HG03175 (cell line): Measurements from ENCODE around the gene URB1.
"Not testable (repeated sequence)": the region's sequence is repeated elsewhere in the genome, so short reads cannot be mapped to it uniquely, and the experiment has no call there.

Source experiments
- ATAC-seq: cut with Tn5 transposase; IDR thresholded peaks from one replicate; pipeline ENCODE4 v1.9.1; 2021; ENCODE audit warnings: mild to moderate bottlenecking, moderate library complexity; ENCODE audit not compliant: unreplicated experiment

URB1 gene

GRCh38 chr21:32378956-32379355 is 13.9 kb downstream of the URB1 start:
- no peak for ATAC-seq

- ATAC-seq, result no peak
Observed at GRCh38 chr21:32377991-32378390, 14.8 kb downstream of the URB1 start.

- ATAC-seq, result no peak
Observed at GRCh38 chr21:32377506-32377905, 15.3 kb downstream of the URB1 start.

GRCh38 chr21:32372755-32373154 is 20.1 kb downstream of the URB1 start:
- ATAC-seq, result no peak

GRCh38 chr21:32371913-32372314 is 20.9 kb downstream of the URB1 start:
- no peak for ATAC-seq

- ATAC-seq, result no peak
Observed at GRCh38 chr21:32370998-32371766, 21.6 kb downstream of the URB1 start.

DNA sequence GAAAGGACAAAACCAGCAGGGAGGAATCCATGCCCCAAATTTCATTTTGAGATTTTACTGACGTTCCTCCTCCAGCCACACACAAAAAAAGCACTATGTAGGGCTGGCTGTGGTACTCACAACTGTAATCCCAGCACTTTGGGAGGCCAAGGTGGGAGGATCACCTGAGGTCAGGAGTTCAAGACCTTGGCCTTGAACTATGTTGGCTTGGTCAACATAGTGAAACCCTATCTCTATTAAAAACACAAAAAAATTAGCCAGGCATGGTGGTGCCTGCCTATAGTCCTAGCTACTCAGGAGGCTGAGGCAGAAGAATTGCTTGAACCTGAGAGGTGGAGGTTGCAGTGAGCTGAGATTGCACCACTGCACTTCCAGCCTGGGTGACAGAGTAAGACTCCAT is 23.9 kb downstream of the URB1 start:
- not testable (repeated sequence) for ATAC-seq

DNA sequence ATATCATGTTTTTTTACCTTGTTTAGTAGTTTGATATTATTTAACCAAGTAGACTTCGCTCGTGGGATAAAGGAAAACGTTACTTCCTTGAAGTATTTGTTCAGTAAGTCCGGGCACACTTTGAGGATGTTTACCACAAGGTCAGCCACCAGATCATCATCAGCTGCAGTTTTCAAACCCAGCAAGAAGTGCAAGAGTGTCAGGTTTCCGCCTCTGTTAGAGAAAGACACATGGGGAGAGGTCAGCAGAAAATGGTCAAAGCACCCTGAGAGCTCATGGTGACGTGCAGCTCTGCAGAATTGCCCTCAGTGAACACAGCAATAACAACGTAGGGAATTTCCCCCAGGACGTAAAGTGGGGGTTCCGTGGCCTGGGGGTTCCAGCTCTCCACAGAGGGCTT is 24.4 kb downstream of the URB1 start:
- no peak for ATAC-seq

DNA sequence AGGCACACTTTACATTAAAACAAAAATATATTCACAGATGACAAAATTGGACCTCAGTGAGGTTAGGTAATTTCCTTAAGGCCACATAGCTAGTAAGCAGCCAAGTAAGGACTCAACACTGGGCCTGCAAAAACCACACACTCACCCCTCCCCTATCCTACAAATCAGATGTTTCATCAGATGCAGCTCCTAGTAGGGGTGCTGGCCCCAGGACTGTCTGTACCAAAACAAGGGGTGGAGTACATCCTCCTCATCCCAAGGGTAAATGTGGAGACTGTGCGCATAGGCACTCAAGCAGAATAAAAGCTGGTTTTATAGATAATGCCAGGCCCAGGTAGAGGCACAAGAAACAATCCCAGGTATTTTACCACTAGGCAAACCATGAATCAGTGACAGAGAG is 25.7 kb downstream of the URB1 start:
- no peak for ATAC-seq

DNA sequence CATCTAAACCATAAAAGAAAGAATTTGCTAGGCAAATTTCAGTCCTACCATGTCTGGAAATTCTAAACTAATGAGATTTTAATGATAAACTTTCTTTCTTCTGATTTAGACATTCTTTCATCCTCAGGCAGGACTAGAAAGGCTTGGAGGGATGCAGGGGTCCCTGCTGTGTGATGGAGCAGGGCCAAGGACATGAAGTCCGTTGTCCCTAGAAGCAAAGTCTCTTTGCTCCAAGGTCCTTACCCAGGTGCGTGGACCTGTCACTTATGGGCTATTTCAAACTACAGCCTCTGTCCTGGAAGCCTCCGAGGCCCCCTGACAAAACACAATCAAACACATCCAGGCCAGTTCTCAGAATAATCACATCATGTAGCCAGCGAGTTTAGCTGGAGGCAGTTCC is 26.6 kb downstream of the URB1 start:
- no peak for ATAC-seq

GRCh38 chr21:32364796-32365195 is 28.0 kb downstream of the URB1 start:
- no peak for ATAC-seq

DNA sequence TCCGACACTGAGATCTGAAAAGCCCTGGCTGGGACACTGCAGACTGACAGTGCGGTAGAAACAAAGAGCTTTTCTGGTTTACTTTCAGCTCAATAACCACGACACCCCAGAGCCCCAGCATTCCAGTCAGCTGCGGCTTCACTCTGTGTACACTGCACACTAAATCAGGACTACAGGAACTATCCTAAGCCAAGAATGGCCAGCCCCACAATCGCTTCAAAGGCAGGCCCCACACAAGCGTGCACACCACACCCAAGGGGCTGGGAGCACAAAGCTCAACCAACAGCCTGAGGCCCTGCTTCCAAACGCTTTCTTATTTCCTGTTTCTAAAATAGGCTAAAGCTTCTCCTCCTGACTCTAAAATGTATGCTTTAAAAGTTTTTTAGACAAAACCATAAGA is 28.4 kb downstream of the URB1 start:
- ATAC-seq, result no peak

GRCh38 chr21:32360401-32360975 is 32.3 kb downstream of the URB1 start:
- ATAC-seq, result no peak

- no peak for ATAC-seq
Observed at GRCh38 chr21:32359719-32360260, 33.0 kb downstream of the URB1 start.

GRCh38 chr21:32356874-32357395 is 35.9 kb downstream of the URB1 start:
- ATAC-seq, result no peak

GRCh38 chr21:32353002-32353711 is 39.7 kb downstream of the URB1 start:
- ATAC-seq, result no peak

DNA sequence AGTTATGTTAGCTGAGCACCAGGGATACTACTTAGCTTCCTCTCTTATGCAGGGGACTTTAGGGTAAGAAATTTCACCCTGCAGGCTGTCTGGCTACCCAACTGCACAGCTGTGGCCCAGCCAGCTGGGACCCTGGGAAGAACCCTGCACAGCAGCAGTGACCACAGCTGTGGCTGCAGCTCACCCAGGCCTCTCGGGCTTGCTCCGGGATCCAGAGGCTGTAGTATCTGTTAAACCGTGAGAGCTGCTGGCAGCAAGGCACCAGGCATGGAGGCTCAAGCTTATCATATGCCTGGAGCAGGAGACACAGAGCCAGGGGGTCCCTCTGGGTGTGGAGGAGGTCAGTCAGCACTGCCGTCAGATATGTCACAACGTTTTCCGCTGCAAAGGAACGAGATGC is 40.3 kb downstream of the URB1 start:
- ATAC-seq, result no peak

DNA sequence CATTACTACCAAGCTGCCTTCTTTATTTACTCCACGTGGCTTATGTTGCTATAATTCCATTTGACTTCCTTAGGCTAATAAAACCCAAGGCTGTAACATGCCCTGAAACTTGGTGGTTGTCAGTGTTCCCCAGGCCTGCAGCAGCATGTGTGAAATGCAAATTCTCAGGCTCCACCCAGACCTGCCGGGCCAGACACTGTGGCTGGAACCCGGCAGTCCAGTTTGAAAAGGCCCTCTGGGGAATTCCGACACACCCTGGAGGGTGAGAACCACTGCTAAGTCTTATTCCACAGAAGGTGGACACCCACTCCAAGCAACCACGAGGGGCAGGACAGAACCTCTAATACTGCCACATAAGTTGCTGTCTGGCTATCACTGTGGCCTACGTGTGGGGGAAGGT is 41.4 kb downstream of the URB1 start:
- ATAC-seq, result no peak

DNA sequence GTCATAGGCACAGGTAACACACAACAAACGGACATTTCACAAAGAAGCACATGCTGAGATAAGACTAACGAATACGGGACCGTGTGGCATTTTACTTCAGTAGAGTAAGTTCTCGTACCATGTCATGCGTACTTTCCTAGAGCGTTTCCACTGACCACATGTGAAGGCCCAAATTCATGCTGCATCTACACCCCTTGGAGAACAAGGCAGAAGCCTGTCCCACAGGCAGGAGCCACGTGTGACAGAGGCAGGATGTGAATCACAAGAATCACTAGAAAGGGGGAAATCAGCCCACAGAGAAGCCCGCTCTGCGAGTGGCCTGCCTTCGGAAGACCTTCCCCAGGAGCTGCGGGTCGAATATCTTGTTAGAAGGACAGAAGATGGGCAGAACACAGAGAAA is 41.8 kb downstream of the URB1 start:
- ATAC-seq, result no peak

DNA sequence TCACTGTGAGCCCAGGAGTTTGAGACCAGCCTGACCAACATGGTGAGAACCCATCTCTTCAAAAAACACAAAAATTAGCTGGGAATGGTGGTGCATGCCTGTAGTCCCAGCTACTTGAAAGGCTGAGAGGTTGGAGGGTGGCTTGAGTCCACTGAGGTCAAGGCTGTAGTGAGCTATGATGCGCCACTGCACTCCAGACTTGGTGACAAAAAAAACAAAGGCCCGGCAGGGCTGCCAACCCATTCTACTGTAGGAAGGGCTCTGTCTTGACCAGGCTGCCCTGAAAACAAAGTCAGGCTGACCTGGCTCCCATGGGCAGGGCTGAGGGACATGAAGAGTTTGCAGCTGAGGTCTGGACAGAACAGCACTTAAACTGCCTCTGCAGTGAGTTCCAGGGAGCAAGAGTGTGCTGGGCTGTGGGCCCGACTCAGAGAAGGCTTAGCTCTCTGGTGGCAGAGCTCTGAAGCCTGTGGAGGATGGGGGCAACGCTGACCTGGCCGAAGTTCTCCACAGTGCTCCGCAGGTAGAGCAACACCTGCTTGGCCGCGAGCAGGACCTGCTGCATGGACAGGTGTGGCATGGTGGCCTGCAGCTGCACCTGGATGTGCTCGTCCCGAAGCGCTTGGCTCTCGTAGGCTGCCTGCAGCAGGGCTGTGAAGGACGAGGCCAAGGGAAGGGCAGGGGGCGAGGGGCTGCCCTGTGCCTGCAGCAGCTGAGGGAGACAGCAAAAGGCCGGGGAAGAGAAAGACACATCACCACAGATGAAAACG is 42.4 kb downstream of the URB1 start:
- no peak for ATAC-seq
